BJ (cell line): ENCODE results near the gene ELK1. TPM values are rescaled to one million over a fixed set of nuclear protein-coding genes. Genes with fewer than 3 reads are reported as not detected.

Experiments
- CTCF ChIA-PET: fragments of 350-600 bp; formaldehyde crosslinking; extraction: SDS; loops from one replicate; lab custom pipeline; 2021; ENCODE audit warnings: antibody characterized with exemption, inconsistent platforms; lab: Yijun Ruan, JAX
- POLR2A ChIA-PET: fragments of 300-600 bp; sonication (Branson Sonifier 250); formaldehyde crosslinking; extraction: SDS; loops from one replicate; lab custom pipeline; 2021; ENCODE audit warnings: antibody characterized with exemption; lab: Charles Lee
- DNase-seq: peaks from one replicate; pipeline ENCODE4 v3.0.0-alpha.2; 2011; ENCODE audit warnings: low read depth
- H3K27me3 ChIP-seq: 2 replicates; pipeline ENCODE4 v1.6.0; 2011; ENCODE audit warnings: low read length; ENCODE audit not compliant: control insufficient read depth, insufficient read depth
- H3K36me3 ChIP-seq: 2 replicates; pipeline ENCODE4 v1.5.1; 2011; ENCODE audit warnings: low read length; ENCODE audit not compliant: control insufficient read depth, insufficient read depth
- H3K4me3 ChIP-seq: 2 replicates; pipeline ENCODE4 v1.5.1; 2011; ENCODE audit warnings: low read depth, mild to moderate bottlenecking, control low read depth, low read length
- polyA plus RNA-seq: library from polyadenylated mRNA; depleted of rRNA; stranded (reverse); fragments of >200 nt; gene quantifications from 2 replicates; pipeline ENCODE4 v1.2.3, GENCODE V29; 2011
- TF ChIP-seq, protein P1 (sequence below): IDR thresholded peaks from 2 replicates; pipeline ENCODE4 v1.5.1; 2011; ENCODE audit warnings: low read depth, mild to moderate bottlenecking, control low read depth, inconsistent platforms, low read length, moderate library complexity; ENCODE audit not compliant: insufficient read depth

Gene ELK1
- polyA plus RNA-seq, 1 experiment: 22.4 TPM

DNA sequence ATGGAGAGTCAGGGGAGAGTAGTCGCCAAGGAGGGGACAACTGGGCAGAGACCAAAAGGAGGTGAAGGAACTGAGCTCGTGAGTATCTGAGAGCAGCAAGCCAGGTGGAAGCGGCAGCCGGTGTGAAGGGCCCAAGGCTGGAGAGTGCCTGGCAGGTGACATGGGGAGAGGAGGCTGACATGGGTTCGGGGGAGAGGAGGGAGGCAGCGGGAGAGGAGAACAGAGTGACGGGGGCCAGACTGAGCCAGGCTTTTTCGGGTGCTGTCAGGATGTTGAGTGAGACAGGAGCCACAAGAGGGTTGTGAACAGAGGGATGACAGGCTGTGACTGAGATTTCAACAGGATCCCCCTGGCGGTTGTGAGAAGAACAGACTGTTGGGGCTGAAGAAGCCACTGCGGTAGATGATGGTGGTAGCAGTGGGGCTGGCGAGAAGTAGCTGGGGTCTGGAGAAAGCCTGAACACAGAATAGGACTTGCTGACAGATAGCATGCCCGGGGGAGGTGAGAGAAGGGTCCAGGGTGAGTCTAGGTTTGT is 5.7 kb downstream of the ELK1 start:
- Histone ChIP-seq H3K27me3 (no peaks in the 10 kb centered on the region), H3K36me3 (no peaks in the 10 kb centered on the region; the same call in 1 of the 2 replicates), H3K4me3 (no peak overlapping the region)
- ChIA-PET CTCF (interaction anchor here (1.0 to 2.7 kb wide), 9 partner anchors 10 to 147 kb away, joined by 3 to 16 read pairs (median 5); partner anchors contain the start of gene TIMP1), POLR2A (no interaction called here)
- TF ChIP-seq, protein P1, sequence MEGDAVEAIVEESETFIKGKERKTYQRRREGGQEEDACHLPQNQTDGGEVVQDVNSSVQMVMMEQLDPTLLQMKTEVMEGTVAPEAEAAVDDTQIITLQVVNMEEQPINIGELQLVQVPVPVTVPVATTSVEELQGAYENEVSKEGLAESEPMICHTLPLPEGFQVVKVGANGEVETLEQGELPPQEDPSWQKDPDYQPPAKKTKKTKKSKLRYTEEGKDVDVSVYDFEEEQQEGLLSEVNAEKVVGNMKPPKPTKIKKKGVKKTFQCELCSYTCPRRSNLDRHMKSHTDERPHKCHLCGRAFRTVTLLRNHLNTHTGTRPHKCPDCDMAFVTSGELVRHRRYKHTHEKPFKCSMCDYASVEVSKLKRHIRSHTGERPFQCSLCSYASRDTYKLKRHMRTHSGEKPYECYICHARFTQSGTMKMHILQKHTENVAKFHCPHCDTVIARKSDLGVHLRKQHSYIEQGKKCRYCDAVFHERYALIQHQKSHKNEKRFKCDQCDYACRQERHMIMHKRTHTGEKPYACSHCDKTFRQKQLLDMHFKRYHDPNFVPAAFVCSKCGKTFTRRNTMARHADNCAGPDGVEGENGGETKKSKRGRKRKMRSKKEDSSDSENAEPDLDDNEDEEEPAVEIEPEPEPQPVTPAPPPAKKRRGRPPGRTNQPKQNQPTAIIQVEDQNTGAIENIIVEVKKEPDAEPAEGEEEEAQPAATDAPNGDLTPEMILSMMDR: peak; percentile 39; the same call in 1 of the 2 replicates
- no peak for DNase-seq

DNA sequence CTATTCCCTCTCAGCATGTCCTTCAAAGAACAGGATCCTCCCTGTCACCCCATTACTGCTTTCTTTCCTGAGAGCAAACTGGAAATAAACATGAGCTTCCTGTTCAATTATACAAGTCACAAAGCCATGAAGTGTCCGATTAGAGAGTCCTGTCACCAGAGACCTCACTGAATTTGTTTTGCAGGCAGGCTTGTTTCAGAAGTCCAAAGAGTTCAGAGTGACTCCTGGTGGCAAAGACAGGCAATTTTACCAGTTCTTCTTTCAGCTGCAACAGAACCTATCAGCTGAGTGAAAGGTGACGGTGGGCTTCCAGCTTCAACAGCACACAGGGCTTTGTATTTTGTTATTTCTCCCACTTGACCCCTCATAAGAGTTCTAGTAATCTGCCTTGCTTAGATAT is 6.4 kb downstream of the ELK1 start:
- DNase-seq: no peak
- TF ChIP-seq, protein P1: peak; percentile 50
- POLR2A ChIA-PET: no interaction called here
- CTCF ChIA-PET: interaction anchor here (1.1 to 2.7 kb wide), 8 partner anchors 10 to 147 kb away, joined by 3 to 16 read pairs (median 5); partner anchors contain the start of gene TIMP1
- Histone ChIP-seq H3K36me3 (no peaks in the 10 kb centered on the region; the same call in 1 of the 2 replicates), H3K4me3 (no peak overlapping the region), H3K27me3 (no peaks in the 10 kb centered on the region)

DNA sequence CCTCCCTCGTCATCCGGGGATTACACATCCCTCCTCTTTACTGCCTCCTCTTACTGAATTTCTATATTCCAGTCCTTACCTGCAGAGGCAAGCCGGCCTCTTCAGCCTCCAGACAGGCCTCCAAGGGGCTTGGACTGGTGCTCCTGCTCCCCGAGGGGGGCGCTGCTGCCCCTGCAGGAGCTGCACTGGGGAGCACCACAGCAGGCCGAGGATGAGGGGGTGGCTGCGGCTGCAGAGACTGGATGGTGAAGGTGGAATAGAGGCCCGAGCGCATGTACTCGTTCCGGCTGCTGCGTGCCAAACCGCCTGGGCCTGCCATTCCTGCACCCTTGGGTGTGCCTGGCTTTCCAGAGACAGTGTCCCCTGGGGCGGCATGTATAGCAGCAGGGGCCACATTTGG is 11.5 kb downstream of the ELK1 start:
- CTCF ChIA-PET: interaction anchor here (0.6 kb wide), 1 partner anchor 39 kb away, joined by 3 read pairs; no protein-coding TSS in a partner anchor
- POLR2A ChIA-PET: no interaction called here
- Histone ChIP-seq H3K27me3 (no peaks in the 10 kb centered on the region), H3K4me3 (no peak overlapping the region), H3K36me3 (peaks cover 3% of the 10 kb centered on the region)
- TF ChIP-seq, protein P1: no peak
- no peak for DNase-seq

DNA sequence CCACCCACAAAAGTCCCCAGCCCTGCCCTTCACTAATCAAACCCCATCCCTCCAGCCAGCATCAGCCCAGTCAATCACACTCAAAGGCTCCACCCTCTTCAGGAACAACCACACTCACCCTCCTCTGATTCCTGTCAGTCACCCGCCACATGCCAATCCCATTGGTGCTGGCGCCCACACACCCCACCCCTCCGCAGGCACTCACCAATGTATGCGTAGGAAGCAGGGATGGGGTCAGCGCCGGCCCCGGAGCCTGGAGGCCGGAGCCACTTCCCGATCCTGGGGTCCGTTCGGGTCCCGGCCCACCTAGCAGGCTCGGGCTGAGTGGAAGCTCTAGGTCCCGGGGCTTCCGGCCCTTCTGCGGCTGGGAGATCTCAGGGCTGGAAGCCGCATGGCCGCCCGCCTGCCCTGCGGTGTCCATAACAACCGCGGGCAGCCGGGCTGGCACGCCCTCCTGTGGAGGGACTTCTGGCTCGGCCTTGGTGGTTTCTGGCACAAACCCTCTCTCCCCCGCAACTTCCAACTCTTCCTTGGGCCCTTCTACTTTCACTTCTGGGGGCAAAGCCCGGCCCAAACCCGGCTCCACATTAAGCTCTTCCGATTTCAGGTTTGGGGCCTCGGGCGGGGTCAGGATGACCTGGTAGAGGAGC is 12.7 kb downstream of the ELK1 start:
- TF ChIP-seq, protein P1: no peak
- ChIA-PET POLR2A (no interaction called here), CTCF (no interaction called here)
- H3K36me3 ChIP-seq: peaks cover 3% of the 10 kb centered on the region
- no peak for DNase-seq
- no peak overlapping the region for H3K4me3 ChIP-seq
- no peaks in the 10 kb centered on the region for H3K27me3 ChIP-seq

DNA sequence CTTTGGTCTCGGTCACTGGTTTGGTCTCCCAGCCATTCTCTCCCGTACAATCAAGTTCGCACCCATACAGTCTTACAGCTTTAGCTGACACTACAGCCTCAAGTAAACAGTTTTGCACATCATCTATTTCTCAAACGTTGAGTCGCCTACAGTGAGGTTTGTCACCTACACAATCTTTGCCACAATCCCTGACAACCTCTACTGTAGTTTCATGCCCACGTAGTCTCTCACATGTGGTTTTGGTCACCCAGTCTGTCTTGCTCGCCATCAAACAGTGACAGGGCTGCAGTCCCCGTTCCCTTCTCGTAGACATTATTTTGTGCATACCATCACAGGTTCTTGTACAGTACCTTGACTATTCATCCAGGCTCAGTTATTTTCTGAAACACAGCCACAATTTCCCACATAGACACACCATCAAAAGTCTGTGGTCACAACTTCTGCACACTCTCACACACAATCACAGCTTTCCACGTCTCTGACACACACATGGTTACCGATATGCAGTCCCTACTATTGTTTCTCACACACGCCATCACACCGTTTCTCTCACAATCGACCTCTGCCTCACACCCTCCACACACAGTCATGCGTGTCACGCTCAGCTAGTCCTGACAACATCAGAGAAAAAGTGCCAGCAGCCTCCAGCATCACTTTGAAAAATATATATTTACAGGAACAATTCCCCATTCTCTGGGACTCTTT is 15.3 kb downstream of the ELK1 start:
- POLR2A ChIA-PET: no interaction called here

More for the DNA sequence above, 15.3 kb downstream of the ELK1 start:
- no peak for DNase-seq
- Histone ChIP-seq H3K4me3 (no peak overlapping the region), H3K27me3 (no peaks in the 10 kb centered on the region), H3K36me3 (peaks cover 3% of the 10 kb centered on the region)
- CTCF ChIA-PET: interaction anchor here (2.8 kb wide), 1 partner anchor 9 kb away, joined by 7 read pairs; no protein-coding TSS in a partner anchor
- TF ChIP-seq, protein P1: no peak
